Memory B cell (primary cell): ENCODE measurements around the gene GSG1L2.
"Not testable (repeated sequence)": the region's sequence is repeated elsewhere in the genome, so short reads cannot be mapped to it uniquely, and the experiment has no call there.

Experiments used
- ATAC-seq: fragments of 150-1000 bp; cut with Tn5 transposase; 2 replicates; pipeline ENCODE4 v1.10.0; 2021; ENCODE audit warnings: low read depth, mild to moderate bottlenecking, moderate library complexity
- DNase-seq, 2 donors: peaks; one replicate each; pipeline ENCODE4 v3.0.0; 2022; ENCODE audit warnings: low spot score in 2 of 2
- H3K27ac Mint-ChIP-seq: one replicate; pipeline ENCODE4 v1.8.0; 2022; ENCODE audit warnings: mild to moderate bottlenecking, moderate library complexity, mixed read lengths
- H3K27me3 Mint-ChIP-seq: one replicate; pipeline ENCODE4 v1.8.0; 2022; ENCODE audit warnings: mixed read lengths
- H3K36me3 Mint-ChIP-seq: one replicate; pipeline ENCODE4 v1.8.0; 2022; ENCODE audit warnings: mild to moderate bottlenecking, mixed read lengths
- H3K4me1 Mint-ChIP-seq: one replicate; pipeline ENCODE4 v1.8.0; 2022; ENCODE audit warnings: mixed read lengths
- H3K4me3 Mint-ChIP-seq: one replicate; pipeline ENCODE4 v1.8.0; 2022; ENCODE audit warnings: mild to moderate bottlenecking, moderate library complexity, mixed read lengths
- H3K9me3 Mint-ChIP-seq: one replicate; pipeline ENCODE4 v1.8.0; 2022; ENCODE audit warnings: mixed read lengths

GSG1L2 gene

GRCh38 chr17:9790889-9791876, 30.7 kb downstream of the GSG1L2 start, which contains the start of gene DHRS7C:
DHRS7C (minus strand) TSS chr17:9791592; CDS start chr17:9791284, 308 bp downstream.
- no peak within 1 kb of the TSS for H3K4me3 Mint-ChIP-seq
- H3K4me1 Mint-ChIP-seq, result no peaks in the 10 kb centered on the region
- DNase-seq (no peak), ATAC-seq (no peak)
- H3K36me3 Mint-ChIP-seq, result no peaks in the 10 kb centered on the region
- peaks cover 6% of the 10 kb centered on the region for H3K27me3 Mint-ChIP-seq
- H3K27ac Mint-ChIP-seq, result no peak within 1 kb of the TSS
- H3K9me3 Mint-ChIP-seq, result no peaks in the 10 kb centered on the region

- no peaks in the 10 kb centered on the region for H3K4me1 Mint-ChIP-seq
- H3K36me3 Mint-ChIP-seq, result no peaks in the 10 kb centered on the region
- no peak overlapping the region for H3K4me3 Mint-ChIP-seq
- H3K9me3 Mint-ChIP-seq, result no peaks in the 10 kb centered on the region
- peaks cover 6% of the 10 kb centered on the region for H3K27me3 Mint-ChIP-seq
- no peak for ATAC-seq
- no peak overlapping the region for H3K27ac Mint-ChIP-seq
- no peak for DNase-seq
Measured at GRCh38 chr17:9790316-9790715, 31.6 kb downstream of the GSG1L2 start.

- DNase-seq (no peak), ATAC-seq (no peak)
- H3K4me3 Mint-ChIP-seq, result no peak overlapping the region
- H3K4me1 Mint-ChIP-seq, result no peaks in the 10 kb centered on the region
- H3K9me3 Mint-ChIP-seq, result no peaks in the 10 kb centered on the region
- no peak overlapping the region for H3K27ac Mint-ChIP-seq
- H3K36me3 Mint-ChIP-seq, result no peaks in the 10 kb centered on the region
- peaks cover 6% of the 10 kb centered on the region for H3K27me3 Mint-ChIP-seq
Measured at GRCh38 chr17:9788601-9789000, 33.3 kb downstream of the GSG1L2 start.

- H3K27ac Mint-ChIP-seq, result no peak overlapping the region
- H3K4me1 Mint-ChIP-seq, result no peaks in the 10 kb centered on the region
- H3K36me3 Mint-ChIP-seq, result no peaks in the 10 kb centered on the region
- DNase-seq, result no peak
- H3K27me3 Mint-ChIP-seq, result peaks cover 10% of the 10 kb centered on the region
- H3K9me3 Mint-ChIP-seq, result no peaks in the 10 kb centered on the region
- no peak overlapping the region for H3K4me3 Mint-ChIP-seq
- no peak for ATAC-seq
Measured at GRCh38 chr17:9784544-9784943, 37.3 kb downstream of the GSG1L2 start.

- not testable (repeated sequence) for ATAC-seq, H3K4me3 Mint-ChIP-seq, H3K9me3 Mint-ChIP-seq, H3K27ac Mint-ChIP-seq, H3K27me3 Mint-ChIP-seq, H3K36me3 Mint-ChIP-seq, DNase-seq, H3K4me1 Mint-ChIP-seq
Measured at GRCh38 chr17:9783465-9783864, 38.4 kb downstream of the GSG1L2 start.

- no peaks in the 10 kb centered on the region for H3K4me1 Mint-ChIP-seq
- H3K27ac Mint-ChIP-seq, result no peak overlapping the region
- no peak for ATAC-seq
- no peak for DNase-seq
- no peaks in the 10 kb centered on the region for H3K9me3 Mint-ChIP-seq
- no peak overlapping the region for H3K4me3 Mint-ChIP-seq
- peaks cover 6% of the 10 kb centered on the region for H3K27me3 Mint-ChIP-seq
- no peaks in the 10 kb centered on the region for H3K36me3 Mint-ChIP-seq
Measured at GRCh38 chr17:9783050-9783449, 38.8 kb downstream of the GSG1L2 start.

GRCh38 chr17:9780552-9780951, 41.3 kb downstream of the GSG1L2 start:
- Mint-ChIP-seq H3K27me3 (peaks cover 9% of the 10 kb centered on the region), H3K27ac (no peak overlapping the region), H3K4me3 (no peak overlapping the region), H3K36me3 (no peaks in the 10 kb centered on the region), H3K4me1 (no peaks in the 10 kb centered on the region), H3K9me3 (peaks cover 3% of the 10 kb centered on the region)
- ATAC-seq, result no peak
- DNase-seq, result no peak

- peaks cover 3% of the 10 kb centered on the region for H3K9me3 Mint-ChIP-seq
- peaks cover 5% of the 10 kb centered on the region for H3K27me3 Mint-ChIP-seq
- DNase-seq (no peak), ATAC-seq (no peak)
- no peaks in the 10 kb centered on the region for H3K4me1 Mint-ChIP-seq
- no peak overlapping the region for H3K27ac Mint-ChIP-seq
- H3K36me3 Mint-ChIP-seq, result no peaks in the 10 kb centered on the region
- no peak overlapping the region for H3K4me3 Mint-ChIP-seq
Measured at GRCh38 chr17:9776911-9777310, 45.0 kb downstream of the GSG1L2 start.

GRCh38 chr17:9772658-9773057, 49.2 kb downstream of the GSG1L2 start:
- Mint-ChIP-seq H3K36me3 (no peaks in the 10 kb centered on the region), H3K27me3 (peaks cover 7% of the 10 kb centered on the region), H3K9me3 (peaks cover 3% of the 10 kb centered on the region), H3K27ac (no peak overlapping the region), H3K4me1 (no peaks in the 10 kb centered on the region), H3K4me3 (no peak overlapping the region)
- ATAC-seq (no peak), DNase-seq (no peak)

GRCh38 chr17:9771465-9771864, 50.4 kb downstream of the GSG1L2 start:
- no peak overlapping the region for H3K27ac Mint-ChIP-seq
- H3K27me3 Mint-ChIP-seq, result peaks cover 2% of the 10 kb centered on the region
- DNase-seq, result no peak
- ATAC-seq, result no peak
- no peaks in the 10 kb centered on the region for H3K36me3 Mint-ChIP-seq
- no peaks in the 10 kb centered on the region for H3K9me3 Mint-ChIP-seq
- H3K4me3 Mint-ChIP-seq, result no peak overlapping the region
- H3K4me1 Mint-ChIP-seq, result no peaks in the 10 kb centered on the region

- Mint-ChIP-seq H3K36me3 (no peaks in the 10 kb centered on the region), H3K27ac (no peak overlapping the region), H3K9me3 (no peaks in the 10 kb centered on the region), H3K27me3 (peaks cover 7% of the 10 kb centered on the region), H3K4me3 (no peak overlapping the region), H3K4me1 (no peaks in the 10 kb centered on the region)
- ATAC-seq (no peak), DNase-seq (no peak)
Measured at GRCh38 chr17:9769036-9769695, 52.7 kb downstream of the GSG1L2 start.

GRCh38 chr17:9768381-9768934, 53.4 kb downstream of the GSG1L2 start:
- H3K9me3 Mint-ChIP-seq, result no peaks in the 10 kb centered on the region
- H3K27ac Mint-ChIP-seq, result no peak overlapping the region
- no peaks in the 10 kb centered on the region for H3K4me1 Mint-ChIP-seq
- ATAC-seq, result no peak
- H3K36me3 Mint-ChIP-seq, result no peaks in the 10 kb centered on the region
- DNase-seq, result no peak
- H3K27me3 Mint-ChIP-seq, result peaks cover 10% of the 10 kb centered on the region
- no peak overlapping the region for H3K4me3 Mint-ChIP-seq

GRCh38 chr17:9767432-9767991, 54.4 kb downstream of the GSG1L2 start:
- Mint-ChIP-seq H3K4me1 (no peaks in the 10 kb centered on the region), H3K27me3 (peaks cover 10% of the 10 kb centered on the region), H3K27ac (no peak overlapping the region), H3K36me3 (no peaks in the 10 kb centered on the region), H3K4me3 (no peak overlapping the region), H3K9me3 (no peaks in the 10 kb centered on the region)
- DNase-seq, result no peak
- no peak for ATAC-seq

- H3K9me3 Mint-ChIP-seq, result no peaks in the 10 kb centered on the region
- no peaks in the 10 kb centered on the region for H3K4me1 Mint-ChIP-seq
- no peak for DNase-seq
Measured at GRCh38 chr17:9766970-9767369, 54.9 kb downstream of the GSG1L2 start.

More at GRCh38 chr17:9766970-9767369, 54.9 kb downstream of the GSG1L2 start:
- H3K36me3 Mint-ChIP-seq, result no peaks in the 10 kb centered on the region
- no peak overlapping the region for H3K4me3 Mint-ChIP-seq
- no peak overlapping the region for H3K27ac Mint-ChIP-seq
- H3K27me3 Mint-ChIP-seq, result peaks cover 10% of the 10 kb centered on the region
- no peak for ATAC-seq
